Prostate gland (tissue), 2 donors: ENCODE data around the gene FAM83G.
"Not testable (repeated sequence)": the region's sequence is repeated elsewhere in the genome, so short reads cannot be mapped to it uniquely, and the experiment has no call there.

Experiments
- POLR2AphosphoS5 ChIP-seq: sonication (generic); formaldehyde crosslinking; IDR thresholded peaks from one replicate; pipeline ENCODE4 v1.6.1; 2017; ENCODE audit warnings: antibody characterized with exemption
- TF ChIP-seq, protein P1 (sequence below), 4 experiments: fragments of 200-600 bp in 2 of 4; fragments of 450-650 bp in 2 of 4; sonication (generic) in 2 of 4; IDR thresholded peaks; 1 replicate in 3 of 4; 2 replicates in 1 of 4; pipeline ENCODE4 v1.5.1; 2016 to 2019; ENCODE audit warnings: antibody characterized with exemption in 4 of 4, mild to moderate bottlenecking in 2 of 4, moderate library complexity in 2 of 4

- TF ChIP-seq, protein P1, sequence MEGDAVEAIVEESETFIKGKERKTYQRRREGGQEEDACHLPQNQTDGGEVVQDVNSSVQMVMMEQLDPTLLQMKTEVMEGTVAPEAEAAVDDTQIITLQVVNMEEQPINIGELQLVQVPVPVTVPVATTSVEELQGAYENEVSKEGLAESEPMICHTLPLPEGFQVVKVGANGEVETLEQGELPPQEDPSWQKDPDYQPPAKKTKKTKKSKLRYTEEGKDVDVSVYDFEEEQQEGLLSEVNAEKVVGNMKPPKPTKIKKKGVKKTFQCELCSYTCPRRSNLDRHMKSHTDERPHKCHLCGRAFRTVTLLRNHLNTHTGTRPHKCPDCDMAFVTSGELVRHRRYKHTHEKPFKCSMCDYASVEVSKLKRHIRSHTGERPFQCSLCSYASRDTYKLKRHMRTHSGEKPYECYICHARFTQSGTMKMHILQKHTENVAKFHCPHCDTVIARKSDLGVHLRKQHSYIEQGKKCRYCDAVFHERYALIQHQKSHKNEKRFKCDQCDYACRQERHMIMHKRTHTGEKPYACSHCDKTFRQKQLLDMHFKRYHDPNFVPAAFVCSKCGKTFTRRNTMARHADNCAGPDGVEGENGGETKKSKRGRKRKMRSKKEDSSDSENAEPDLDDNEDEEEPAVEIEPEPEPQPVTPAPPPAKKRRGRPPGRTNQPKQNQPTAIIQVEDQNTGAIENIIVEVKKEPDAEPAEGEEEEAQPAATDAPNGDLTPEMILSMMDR (IDR thresholded peaks at IDR 0.05), result not testable (repeated sequence)
- TF ChIP-seq POLR2AphosphoS5, result not testable (repeated sequence)
Measured at GRCh38 chr17:19029740-19030139, 25.2 kb upstream of the FAM83G start.
